ENCODE data around the gene CHMP6.

Gene CHMP6

GRCh38 chr17:81044764-81045589, 53.3 kb downstream of the CHMP6 start:
- no peaks in the 10 kb centered on the region for H3K9me3 ChIP-seq (ENCODE audit: insufficient read depth, low read depth, low read length)
- no peak overlapping the region for H3K9ac ChIP-seq (ENCODE audit: low read depth, low read length)
- no peaks in the 10 kb centered on the region for H3K36me3 ChIP-seq (ENCODE audit: insufficient read depth, low read length)
- no peaks in the 10 kb centered on the region for H3K27me3 ChIP-seq (ENCODE audit: insufficient read depth, low read length)
- H3K4me3 ChIP-seq (ENCODE audit: low read length): no peak overlapping the region
- peaks cover 4% of the 10 kb centered on the region; the same call in 1 of the 2 replicates for H3K4me1 ChIP-seq (ENCODE audit: insufficient read depth, low read length)
- 94% methylated on average over 28 of the region's 28 CpGs for WGBS
- no peak overlapping the region for H3K27ac ChIP-seq (ENCODE audit: low read depth, low read length)

- H3K27ac ChIP-seq (ENCODE audit: low read depth, low read length): no peak overlapping the region
- no peaks in the 10 kb centered on the region for H3K36me3 ChIP-seq (ENCODE audit: insufficient read depth, low read length)
- 0 out of 2 replicates have a peak, but pooled peaks cover under 1% of the 10 kb centered on the region for H3K4me1 ChIP-seq (ENCODE audit: insufficient read depth, low read length)
- 92% methylated on average over 9 of the region's 9 CpGs for WGBS
- no peaks in the 10 kb centered on the region for H3K27me3 ChIP-seq (ENCODE audit: insufficient read depth, low read length)
- no peak overlapping the region for H3K4me3 ChIP-seq (ENCODE audit: low read length)
- H3K9ac ChIP-seq (ENCODE audit: low read depth, low read length): no peak overlapping the region
- H3K9me3 ChIP-seq (ENCODE audit: insufficient read depth, low read depth, low read length): no peaks in the 10 kb centered on the region
Measured at GRCh38 chr17:81045590-81046095, 54.0 kb downstream of the CHMP6 start.

- Histone ChIP-seq H3K27ac (ENCODE audit: low read depth, low read length) (no peak overlapping the region), H3K9me3 (ENCODE audit: insufficient read depth, low read depth, low read length) (no peaks in the 10 kb centered on the region), H3K4me1 (ENCODE audit: insufficient read depth, low read length) (no peaks in the 10 kb centered on the region), H3K9ac (ENCODE audit: low read depth, low read length) (no peak overlapping the region), H3K27me3 (ENCODE audit: insufficient read depth, low read length) (no peaks in the 10 kb centered on the region), H3K36me3 (ENCODE audit: insufficient read depth, low read length) (no peaks in the 10 kb centered on the region), H3K4me3 (ENCODE audit: low read length) (no peak overlapping the region)
- 95% methylated on average over 17 of the region's 17 CpGs for WGBS
Measured at GRCh38 chr17:81046132-81046769, 54.6 kb downstream of the CHMP6 start.

- Histone ChIP-seq H3K4me3 (ENCODE audit: low read length) (no peak overlapping the region), H3K9ac (ENCODE audit: low read depth, low read length) (no peak overlapping the region), H3K9me3 (ENCODE audit: insufficient read depth, low read depth, low read length) (no peaks in the 10 kb centered on the region), H3K36me3 (ENCODE audit: insufficient read depth, low read length) (no peaks in the 10 kb centered on the region), H3K27me3 (ENCODE audit: insufficient read depth, low read length) (no peaks in the 10 kb centered on the region), H3K27ac (ENCODE audit: low read depth, low read length) (no peak overlapping the region), H3K4me1 (ENCODE audit: insufficient read depth, low read length) (no peaks in the 10 kb centered on the region)
- 94% methylated on average over 18 of the region's 18 CpGs for WGBS
Measured at GRCh38 chr17:81046770-81047359, 55.2 kb downstream of the CHMP6 start.

DNA sequence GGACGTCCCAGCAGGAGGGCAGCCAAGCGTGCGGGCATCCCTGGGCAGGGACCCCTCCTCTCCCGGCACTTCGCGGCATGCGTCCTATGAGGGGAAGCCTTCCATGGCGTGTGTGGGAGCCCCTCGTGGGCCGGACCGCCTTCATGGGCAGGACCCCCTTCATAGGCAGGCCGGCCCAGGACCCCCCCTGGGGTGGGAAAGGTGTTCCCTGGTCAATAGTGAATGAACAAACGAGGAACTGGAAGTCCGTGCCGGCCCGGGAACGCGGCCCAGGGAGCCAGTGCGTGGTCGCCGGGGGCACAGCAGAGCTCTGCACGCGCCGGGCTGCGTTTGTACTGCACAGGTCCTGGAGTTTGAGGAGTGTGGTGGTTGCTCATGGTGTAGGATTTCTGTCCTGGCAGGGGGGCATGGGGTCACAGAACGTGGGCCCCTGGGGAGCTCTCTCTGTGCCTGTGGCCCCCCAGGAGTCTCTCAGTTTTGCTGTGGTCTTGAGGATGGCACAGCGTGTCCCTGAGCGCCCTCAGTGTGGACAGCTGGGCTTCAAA, 57.3 kb downstream of the CHMP6 start:
- WGBS: 90% methylated on average over 28 of the region's 28 CpGs
- no peak overlapping the region for H3K9ac ChIP-seq (ENCODE audit: low read depth, low read length)
- H3K36me3 ChIP-seq (ENCODE audit: insufficient read depth, low read length): no peaks in the 10 kb centered on the region
- no peaks in the 10 kb centered on the region for H3K27me3 ChIP-seq (ENCODE audit: insufficient read depth, low read length)
- no peak overlapping the region for H3K27ac ChIP-seq (ENCODE audit: low read depth, low read length)
- H3K9me3 ChIP-seq (ENCODE audit: insufficient read depth, low read depth, low read length): no peaks in the 10 kb centered on the region
- H3K4me1 ChIP-seq (ENCODE audit: insufficient read depth, low read length): 0 out of 2 replicates have a peak, but pooled peaks cover 3% of the 10 kb centered on the region
- H3K4me3 ChIP-seq (ENCODE audit: low read length): no peak overlapping the region

DNA sequence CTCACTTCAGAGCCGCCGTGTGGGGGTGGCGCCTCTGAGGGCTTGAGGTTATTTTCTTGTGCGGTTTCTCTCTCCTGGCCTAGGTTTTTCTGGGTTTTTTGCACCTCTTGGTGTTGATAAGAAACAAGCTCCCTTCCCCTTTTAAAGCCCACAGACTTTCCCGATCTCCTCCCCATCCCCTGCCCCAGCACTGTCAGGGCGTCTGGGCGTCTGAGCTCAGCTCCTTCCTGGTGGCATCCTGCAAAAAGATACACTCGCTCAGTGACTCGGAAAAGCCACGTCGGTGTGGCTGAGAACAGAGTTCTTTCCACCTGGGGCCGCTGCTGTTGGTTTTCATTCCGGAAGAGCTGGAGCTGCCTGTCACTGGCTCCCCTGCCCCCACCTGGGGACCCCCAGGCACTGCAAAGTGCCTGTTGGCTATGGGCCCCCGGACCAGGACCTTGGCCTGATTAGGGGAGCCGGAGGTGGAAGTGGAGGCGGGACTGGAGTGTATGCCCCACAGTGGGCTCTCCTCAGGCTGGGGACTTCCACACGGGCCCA, 57.8 kb downstream of the CHMP6 start:
- Histone ChIP-seq H3K27me3 (ENCODE audit: insufficient read depth, low read length) (no peaks in the 10 kb centered on the region), H3K27ac (ENCODE audit: low read depth, low read length) (no peak overlapping the region), H3K9me3 (ENCODE audit: insufficient read depth, low read depth, low read length) (no peaks in the 10 kb centered on the region), H3K36me3 (ENCODE audit: insufficient read depth, low read length) (no peaks in the 10 kb centered on the region), H3K4me1 (ENCODE audit: insufficient read depth, low read length) (0 out of 2 replicates have a peak, but pooled peaks cover 3% of the 10 kb centered on the region), H3K4me3 (ENCODE audit: low read length) (no peak overlapping the region), H3K9ac (ENCODE audit: low read depth, low read length) (no peak overlapping the region)
- WGBS: 88% methylated on average over 17 of the region's 17 CpGs
